Uterus (tissue), 4 donors: ENCODE measurements around the gene CYP4F2. TPM values are rescaled to one million over a fixed set of nuclear protein-coding genes. Genes with fewer than 3 reads are reported as not detected.
"Not testable (repeated sequence)": the region's sequence is repeated elsewhere in the genome, so short reads cannot be mapped to it uniquely, and the experiment has no call there.

Experiments used
- DNase-seq, 2 donors: peaks; one replicate each; pipeline ENCODE4 v3.0.0-alpha.2; 2019 to 2020
- H3K27ac ChIP-seq, 2 donors: fragments of 200-600 bp; sonication (generic); 1 replicate in 1 of 2; 2 replicates in 1 of 2; pipeline ENCODE4 v1.5.1; 2016 to 2018
- H3K27me3 ChIP-seq, 2 donors: fragments of 200-600 bp; sonication (generic); one replicate each; pipeline ENCODE4 v1.5.1; 2018 to 2019; ENCODE audit warnings: control low read depth in 1 of 2
- H3K36me3 ChIP-seq, 2 donors: fragments of 200-600 bp; sonication (generic); one replicate each; pipeline ENCODE4 v1.5.1; 2019; ENCODE audit warnings: control low read depth in 1 of 2
- H3K4me1 ChIP-seq, 2 donors: fragments of 200-600 bp; sonication (generic); one replicate each; pipeline ENCODE4 v1.5.1; 2018 to 2019; ENCODE audit warnings: control low read depth in 1 of 2
- H3K4me3 ChIP-seq, 2 donors: fragments of 200-600 bp; sonication (generic); 1 replicate in 1 of 2; 2 replicates in 1 of 2; pipeline ENCODE4 v1.5.1; 2018 to 2019; ENCODE audit warnings: mild to moderate bottlenecking in 1 of 2
- H3K9me3 ChIP-seq, 2 donors: fragments of 200-600 bp; sonication (generic); one replicate each; pipeline ENCODE4 v1.5.1; 2019; ENCODE audit warnings: control low read depth in 1 of 2
- CTCF ChIP-seq, 4 experiments: fragments of 200-600 bp in 2 of 4; fragments of 450-650 bp in 2 of 4; sonication (generic) in 2 of 4; IDR thresholded peaks; one replicate each; pipeline ENCODE4 v1.5.1; 2016 to 2019; ENCODE audit warnings: antibody characterized with exemption in 4 of 4, mild to moderate bottlenecking in 2 of 4, moderate library complexity in 1 of 4
- POLR2A ChIP-seq, 2 donors: fragments of 450-650 bp; IDR thresholded peaks; one replicate each; pipeline ENCODE4 v1.6.1; 2016; ENCODE audit warnings: antibody characterized with exemption in 2 of 2, mild to moderate bottlenecking in 1 of 2, moderate library complexity in 1 of 2
- intact Hi-C: fragments of 100-400 bp; cut with DNase I; formaldehyde crosslinking; loops from one replicate; pipeline ENCODE4 v1.15.1; 2023; ENCODE audit warnings: low total_unique reads
- small RNA-seq: library from RNA; depleted of rRNA; stranded (forward); fragments of <200 nt; gene quantifications from one replicate; pipeline ENCODE3, GENCODE V24; 2016
- total RNA-seq, 4 donors: library from RNA; depleted of rRNA in 3 of 4; stranded (reverse); fragments of >200 nt in 3 of 4; gene quantifications; one replicate each; pipeline versions ENCODE4 v1.1.0 to v1.2.4, GENCODE V29; 2014 to 2023
- donor health status: DM: yes; HTN: yes; CAD: no.

CYP4F2 gene
- total RNA-seq, 4 donors from 2014 or later, result 0.14 TPM; not detected in 3

DNA sequence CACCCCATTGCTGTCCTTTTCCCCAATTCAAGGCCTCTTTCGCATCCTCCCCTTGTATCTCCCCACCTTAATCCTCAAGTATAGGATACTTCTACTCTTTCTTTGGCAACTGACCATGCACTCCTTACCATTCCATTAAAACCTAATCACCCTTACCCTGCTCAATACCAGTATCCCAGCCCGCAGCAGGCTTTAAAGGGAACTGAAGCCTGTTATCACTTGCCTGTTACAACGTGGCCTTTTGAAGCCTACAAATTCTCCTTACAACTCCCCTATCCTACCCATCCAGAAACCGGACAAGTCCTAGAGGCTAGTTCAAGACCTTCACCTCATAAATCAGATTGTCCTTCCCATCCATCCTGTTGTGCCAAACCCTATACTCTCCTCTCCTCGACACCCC, 66.2 kb downstream of the CYP4F2 start:
- intact Hi-C loops, result no loop called here
- Histone ChIP-seq H3K36me3 (no peaks in the 10 kb centered on the region), H3K4me1 (no peaks in the 10 kb centered on the region), H3K27me3 (no peaks in the 10 kb centered on the region), H3K4me3 (no peak overlapping the region), H3K9me3 (no peaks in the 10 kb centered on the region), H3K27ac (no peak overlapping the region)
- no peak for DNase-seq
- no peak for TF ChIP-seq CTCF (IDR thresholded peaks at IDR 0.05)
- no peak for TF ChIP-seq POLR2A (IDR thresholded peaks at IDR 0.05)

DNA sequence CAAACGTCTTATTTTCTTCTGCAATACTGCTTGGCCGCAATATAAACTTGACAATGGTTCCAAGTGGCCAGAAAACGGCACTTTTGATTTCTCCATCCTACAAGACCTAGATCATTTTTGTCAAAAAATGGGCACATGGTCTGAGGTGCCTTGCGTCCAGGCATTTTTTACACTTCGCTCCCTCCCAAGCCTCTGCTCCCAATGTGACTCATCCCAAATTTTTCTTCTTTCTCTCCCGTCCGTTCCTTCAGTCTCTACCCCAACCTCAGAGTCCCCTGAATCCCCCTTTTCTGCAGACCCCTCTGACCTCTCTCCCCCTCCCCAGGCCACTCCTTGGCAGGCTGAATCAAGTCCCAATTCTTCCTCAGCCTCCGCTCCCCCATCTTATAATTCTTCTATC, 68.1 kb downstream of the CYP4F2 start:
- Histone ChIP-seq H3K4me1 (no peaks in the 10 kb centered on the region), H3K27ac (no peak overlapping the region), H3K9me3 (no peaks in the 10 kb centered on the region), H3K36me3 (no peaks in the 10 kb centered on the region), H3K27me3 (no peaks in the 10 kb centered on the region), H3K4me3 (no peak overlapping the region)
- TF ChIP-seq CTCF (IDR thresholded peaks at IDR 0.05) (no peak), POLR2A (IDR thresholded peaks at IDR 0.05) (no peak)
- DNase-seq, result no peak
- intact Hi-C loops, result no loop called here

DNA sequence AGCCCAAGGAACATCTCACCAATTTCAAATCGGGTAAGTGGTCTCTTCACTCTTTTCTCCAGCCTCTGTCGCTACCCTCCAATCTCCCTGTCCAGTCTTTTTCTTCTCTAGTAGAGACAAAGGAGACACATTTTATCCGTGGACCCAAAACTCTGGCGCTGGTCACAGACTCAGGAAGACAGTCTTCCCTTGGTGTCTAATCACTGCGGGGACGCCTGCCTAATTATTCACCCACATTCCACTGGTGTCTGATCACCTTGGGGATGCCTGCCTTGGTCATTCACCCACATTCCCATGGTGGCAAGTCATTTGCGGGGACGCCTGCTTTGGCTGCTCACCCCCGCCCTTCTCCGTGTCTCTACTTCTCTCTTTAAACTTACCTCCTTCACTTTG, 68.6 kb downstream of the CYP4F2 start:
- TF ChIP-seq CTCF (IDR thresholded peaks at IDR 0.05), result no peak
- TF ChIP-seq POLR2A (IDR thresholded peaks at IDR 0.05), result no peak
- no peak overlapping the region for H3K27ac ChIP-seq

DNA sequence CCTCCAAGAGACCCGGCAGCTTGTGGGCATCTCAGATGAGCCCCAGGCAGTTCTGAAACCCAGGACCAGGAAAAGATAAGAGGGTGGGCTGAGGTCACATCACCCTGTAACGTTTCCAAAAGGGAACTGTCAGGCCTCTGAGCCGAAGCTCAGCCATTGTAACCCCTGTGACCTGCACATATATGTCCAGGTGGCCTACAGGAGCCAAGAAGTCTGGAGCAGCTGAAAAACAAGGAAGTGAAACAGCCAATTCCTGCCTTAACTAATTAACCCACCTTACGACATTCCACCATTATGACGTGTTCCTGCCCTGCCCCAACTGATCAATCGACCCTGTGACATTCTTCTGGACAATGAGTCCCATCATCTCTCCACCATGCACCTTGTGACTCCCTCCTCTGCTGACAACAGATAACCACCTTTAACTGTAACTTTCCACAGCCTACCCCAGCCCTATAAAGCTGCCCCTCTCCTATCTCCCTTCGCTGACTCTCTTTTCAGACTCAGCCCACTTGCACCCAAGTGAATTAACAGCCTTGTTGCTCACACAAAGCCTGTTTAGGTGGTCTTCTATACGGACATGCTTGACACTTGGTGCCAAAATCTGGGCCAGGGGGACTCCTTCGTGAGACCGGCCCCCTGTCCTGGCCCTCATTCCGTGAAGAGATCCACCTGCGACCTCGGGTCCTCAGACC, 69.1 kb downstream of the CYP4F2 start:
- H3K4me3 ChIP-seq, H3K4me1 ChIP-seq, H3K9me3 ChIP-seq, H3K27me3 ChIP-seq, intact Hi-C loops, DNase-seq, H3K27ac ChIP-seq, H3K36me3 ChIP-seq: not testable (repeated sequence)
- peak in 1 of 2 donors; percentile 23 for TF ChIP-seq POLR2A (IDR thresholded peaks at IDR 0.05)

More for the DNA sequence above, 68.6 kb downstream of the CYP4F2 start:
- no peaks in the 10 kb centered on the region for H3K36me3 ChIP-seq
- DNase-seq, result no peak
- H3K27me3 ChIP-seq, result no peaks in the 10 kb centered on the region
- intact Hi-C loops, result no loop called here
- no peak overlapping the region for H3K4me3 ChIP-seq
- no peaks in the 10 kb centered on the region for H3K4me1 ChIP-seq
- H3K9me3 ChIP-seq, result no peaks in the 10 kb centered on the region

DNA sequence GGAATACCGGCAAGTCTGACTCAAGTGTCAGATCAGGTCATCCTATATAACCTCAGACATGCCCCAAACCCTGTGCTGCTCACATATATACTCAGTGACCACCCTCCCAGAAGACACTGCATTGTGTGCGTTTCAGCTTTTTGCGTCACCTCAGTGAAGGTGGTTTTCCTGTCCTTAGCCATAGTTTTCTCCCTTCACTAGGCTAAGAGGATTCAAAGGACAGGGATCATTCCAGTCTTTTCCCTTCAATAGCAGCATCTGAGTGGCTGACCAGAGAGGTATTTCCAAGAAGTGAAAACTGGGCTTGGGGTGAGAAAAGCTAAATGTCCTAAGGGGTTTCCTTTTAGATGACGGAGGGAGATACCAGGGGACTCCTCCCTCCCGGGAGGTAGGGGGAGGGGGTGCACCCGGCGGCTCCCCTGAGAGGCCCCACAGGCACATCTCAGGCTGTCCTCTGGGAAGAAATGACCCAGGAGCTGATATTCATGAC, 69.7 kb downstream of the CYP4F2 start:
- intact Hi-C loops, result no loop called here
- H3K9me3 ChIP-seq, result no peaks in the 10 kb centered on the region
- no peak for DNase-seq
- no peaks in the 10 kb centered on the region for H3K36me3 ChIP-seq
- no peak for TF ChIP-seq POLR2A (IDR thresholded peaks at IDR 0.05)
- H3K4me1 ChIP-seq, result no peaks in the 10 kb centered on the region
- no peak overlapping the region for H3K27ac ChIP-seq
- no peak overlapping the region for H3K4me3 ChIP-seq
- H3K27me3 ChIP-seq, result no peaks in the 10 kb centered on the region

Small RNA genes lying within 50 kb of the gene (small RNA-seq; reads per million reads assigned to genes)
- not detected for gene CYP4F36P

Other genes starting within 250 kb of the CYP4F2 start
- gene CYP4F12, start 225.0 kb downstream of the CYP4F2 start, total RNA-seq, result 10 to 100 TPM; 13.5 to 41.5 (median 26.5) TPM
- gene OR10H2, start 170.1 kb downstream of the CYP4F2 start, total RNA-seq, result not detected
- gene OR10H3, start 160.1 kb downstream of the CYP4F2 start, total RNA-seq, result not detected
- not detected for gene OR10H5, start 110.4 kb downstream of the CYP4F2 start, total RNA-seq
- gene OR10H1, start 82.4 kb downstream of the CYP4F2 start, total RNA-seq, result not detected
- under 1 TPM in 2 of 4 donors, not detected in 2; 0.21 to 0.24 TPM for gene CYP4F11, start 36.5 kb upstream of the CYP4F2 start, total RNA-seq
- not detected for gene OR10H4, start 50.9 kb upstream of the CYP4F2 start, total RNA-seq
- gene TPM4, start 178.4 kb upstream of the CYP4F2 start, total RNA-seq, result 100 to 1,000 TPM; 423 to 862 (median 517) TPM
- gene RAB8A, start 213.8 kb upstream of the CYP4F2 start, total RNA-seq, result 10 to 100 TPM; 13.3 to 67.4 (median 40.7) TPM
- gene HSH2D, start 245.6 kb upstream of the CYP4F2 start, total RNA-seq, result 1 to 10 TPM in 3 of 4 donors, not detected in 1; 1.4 to 3.1 (median 2.4) TPM